DMS79 treated with DMSO at 0.1 percent for 48 hours (cell line): ENCODE data around the gene GJB4.

Experiments
- DNase-seq: peaks from one replicate; lab custom pipeline; 2025; lab: John Stamatoyannopoulos, UW

GJB4 gene

GRCh38 chr1:34778381-34778780, 18.8 kb downstream of the GJB4 start:
- no peak for DNase-seq

- DNase-seq, result no peak
Measured at GRCh38 chr1:34779005-34779404, 19.5 kb downstream of the GJB4 start.

- no peak for DNase-seq
Measured at GRCh38 chr1:34779526-34779925, 20.0 kb downstream of the GJB4 start.

GRCh38 chr1:34779962-34780361, 20.4 kb downstream of the GJB4 start:
- no peak for DNase-seq

- DNase-seq, result no peak
Measured at GRCh38 chr1:34780528-34780927, 21.0 kb downstream of the GJB4 start.

- DNase-seq, result no peak
Measured at GRCh38 chr1:34781071-34781843, 21.7 kb downstream of the GJB4 start, which contains the start of gene GJB3. Gene GJB3 (plus strand): TSS chr1:34781214. CDS start chr1:34784763, 3,549 bp downstream.

- DNase-seq, result no peak
Measured at GRCh38 chr1:34781844-34782391, 22.4 kb downstream of the GJB4 start.

- no peak for DNase-seq
Measured at GRCh38 chr1:34784751-34785221, 25.2 kb downstream of the GJB4 start.

GRCh38 chr1:34785231-34785874, 25.8 kb downstream of the GJB4 start:
- DNase-seq, result no peak

- no peak for DNase-seq
Measured at GRCh38 chr1:34785875-34786470, 26.4 kb downstream of the GJB4 start.

- peak; percentile 69 for DNase-seq
Measured at GRCh38 chr1:34786521-34787325, 27.2 kb downstream of the GJB4 start.

GRCh38 chr1:34787461-34788420, 28.2 kb downstream of the GJB4 start:
- no peak for DNase-seq

- DNase-seq, result no peak
Measured at GRCh38 chr1:34790985-34791384, 31.4 kb downstream of the GJB4 start.

- no peak for DNase-seq
Measured at GRCh38 chr1:34792424-34792823, 32.9 kb downstream of the GJB4 start.

GRCh38 chr1:34792868-34793727, 33.6 kb downstream of the GJB4 start, which contains the start of gene GJA4:
Gene GJA4 (plus strand): TSS chr1:34792999. CDS start chr1:34794214, 1,215 bp downstream.
- DNase-seq, result no peak

- no peak for DNase-seq
Measured at GRCh38 chr1:34794001-34794789, 34.7 kb downstream of the GJB4 start.

- DNase-seq, result no peak
Measured at GRCh38 chr1:34794790-34795180, 35.2 kb downstream of the GJB4 start.

GRCh38 chr1:34795916-34796315, 36.4 kb downstream of the GJB4 start:
- DNase-seq, result no peak

- no peak for DNase-seq
Measured at GRCh38 chr1:34796990-34797389, 37.5 kb downstream of the GJB4 start.
